WTC11 (cell line): ENCODE data around the gene ZIC1. TPM values are rescaled to one million over a fixed set of nuclear protein-coding genes. Genes with fewer than 3 reads are reported as not detected.

Source experiments
- ATAC-seq: fragments of 200-7000 bp; cut with Tn5 transposase; 2 replicates; pipeline ENCODE4 v1.10.0; 2021; ENCODE audit warnings: mild to moderate bottlenecking, moderate library complexity
- CTCF ChIA-PET: fragments of 300-600 bp; sonication (Branson Sonifier 250); formaldehyde crosslinking; loops from one replicate; lab custom pipeline; 2021; ENCODE audit warnings: antibody characterized with exemption; lab: Charles Lee
- POLR2A ChIA-PET: fragments of 350-600 bp; sonication (Branson Sonifier 250); formaldehyde crosslinking; loops from one replicate; lab custom pipeline; 2021; ENCODE audit warnings: antibody characterized with exemption; lab: Charles Lee
- DNase-seq: peaks from one replicate; pipeline ENCODE4 v3.0.0; 2021; ENCODE audit warnings: low spot score
- H3K27ac Mint-ChIP-seq: 2 replicates; pipeline ENCODE4 v1.8.0; 2021; ENCODE audit warnings: mixed read lengths
- H3K27me3 Mint-ChIP-seq: 2 replicates; pipeline ENCODE4 v1.8.0; 2021; ENCODE audit warnings: low read depth, mild to moderate bottlenecking, moderate library complexity, mixed read lengths
- H3K36me3 Mint-ChIP-seq: 2 replicates; pipeline ENCODE4 v1.8.0; 2021; ENCODE audit warnings: mixed read lengths
- H3K4me1 Mint-ChIP-seq: 2 replicates; pipeline ENCODE4 v1.8.0; 2022; ENCODE audit warnings: mixed read lengths
- H3K4me3 Mint-ChIP-seq: 2 replicates; pipeline ENCODE4 v1.8.0; 2021; ENCODE audit warnings: mild to moderate bottlenecking, moderate library complexity, mixed read lengths
- H3K9me3 Mint-ChIP-seq: 2 replicates; pipeline ENCODE4 v1.8.0; 2021; ENCODE audit warnings: mixed read lengths
- ATF1 ChIP-seq: sonication (generic); formaldehyde crosslinking; IDR thresholded peaks from 2 replicates; pipeline ENCODE4 v1.8.1; 2023; ENCODE audit warnings: mild to moderate bottlenecking, moderate library complexity, missing genetic modification reagents
- ATF2 ChIP-seq: sonication (generic); formaldehyde crosslinking; IDR thresholded peaks from 2 replicates; pipeline ENCODE4 v1.8.1; 2022; ENCODE audit warnings: low read depth, missing genetic modification reagents, borderline replicate concordance
- ATF3 ChIP-seq: sonication (generic); formaldehyde crosslinking; conservative IDR thresholded peaks from 2 replicates; pipeline ENCODE4 v1.8.1; 2022; ENCODE audit warnings: mild to moderate bottlenecking, missing genetic modification reagents
- CTCF ChIP-seq: fragments of 200-600 bp; IDR thresholded peaks from 2 replicates; pipeline ENCODE4 v1.8.0; 2022; ENCODE audit warnings: antibody characterized with exemption
- FOXP4 ChIP-seq: sonication (generic); formaldehyde crosslinking; IDR thresholded peaks from 2 replicates; pipeline ENCODE4 v1.8.0; 2022; ENCODE audit warnings: mild to moderate bottlenecking, missing genetic modification reagents
- GABPB1 ChIP-seq: sonication (generic); formaldehyde crosslinking; IDR thresholded peaks from 2 replicates; pipeline ENCODE4 v1.8.1; 2023; ENCODE audit warnings: mild to moderate bottlenecking, missing genetic modification reagents
- MYBL2 ChIP-seq: sonication (generic); formaldehyde crosslinking; IDR thresholded peaks from 2 replicates; pipeline ENCODE4 v1.8.1; 2023; ENCODE audit warnings: mild to moderate bottlenecking, moderate library complexity, missing genetic modification reagents
- NR1H2 ChIP-seq: sonication (generic); formaldehyde crosslinking; IDR thresholded peaks from 2 replicates; pipeline ENCODE4 v1.9.0; 2021; ENCODE audit warnings: mild to moderate bottlenecking, moderate library complexity, missing genetic modification reagents
- OVOL2 ChIP-seq: fragments of 250-450 bp; sonication (Bioruptor Pico); IDR thresholded peaks from 2 replicates; pipeline ENCODE4 v1.9.0; 2021; ENCODE audit warnings: mild to moderate bottlenecking, borderline replicate concordance
- SOX15 ChIP-seq: fragments of 250-450 bp; sonication (Bioruptor Pico); IDR thresholded peaks from 2 replicates; pipeline ENCODE4 v1.9.0; 2021; ENCODE audit warnings: mild to moderate bottlenecking
- ZBTB21 ChIP-seq: sonication (generic); formaldehyde crosslinking; IDR thresholded peaks from 2 replicates; pipeline ENCODE4 v1.8.1; 2023; ENCODE audit warnings: mild to moderate bottlenecking, missing genetic modification reagents, borderline replicate concordance
- ZNF138 ChIP-seq: sonication (generic); formaldehyde crosslinking; conservative IDR thresholded peaks from 2 replicates; pipeline ENCODE4 v1.8.1; 2022; ENCODE audit warnings: mild to moderate bottlenecking, moderate library complexity, missing genetic modification reagents
- ZNF423 ChIP-seq: fragments of 250-450 bp; sonication (Bioruptor Pico); IDR thresholded peaks from 2 replicates; pipeline ENCODE4 v2.1.2; 2022; ENCODE audit warnings: mild to moderate bottlenecking, moderate library complexity
- ZNF425 ChIP-seq: fragments of 250-450 bp; sonication (Bioruptor Pico); conservative IDR thresholded peaks from 2 replicates; pipeline ENCODE4 v1.9.0; 2021; ENCODE audit warnings: mild to moderate bottlenecking
- ZNF671 ChIP-seq: fragments of 250-450 bp; sonication (Bioruptor Pico); IDR thresholded peaks from 2 replicates; pipeline ENCODE4 v1.8.0; 2021; ENCODE audit warnings: mild to moderate bottlenecking
- total RNA-seq: library from RNA; stranded (reverse); gene quantifications from 3 replicates; pipeline ENCODE4 v1.2.3, GENCODE V29; 2021
- TF ChIP-seq, protein P1 (sequence below): sonication (generic); formaldehyde crosslinking; IDR thresholded peaks from 2 replicates; pipeline ENCODE4 v1.8.0; 2022; ENCODE audit warnings: missing genetic modification reagents
- TF ChIP-seq, protein P2 (sequence below): sonication (generic); formaldehyde crosslinking; IDR thresholded peaks from 2 replicates; pipeline ENCODE4 v1.8.1; 2023; ENCODE audit warnings: mild to moderate bottlenecking, missing genetic modification reagents, borderline replicate concordance

Gene ZIC1
- total RNA-seq, 1 experiment from 2014 or later: 59.7 TPM

DNA sequence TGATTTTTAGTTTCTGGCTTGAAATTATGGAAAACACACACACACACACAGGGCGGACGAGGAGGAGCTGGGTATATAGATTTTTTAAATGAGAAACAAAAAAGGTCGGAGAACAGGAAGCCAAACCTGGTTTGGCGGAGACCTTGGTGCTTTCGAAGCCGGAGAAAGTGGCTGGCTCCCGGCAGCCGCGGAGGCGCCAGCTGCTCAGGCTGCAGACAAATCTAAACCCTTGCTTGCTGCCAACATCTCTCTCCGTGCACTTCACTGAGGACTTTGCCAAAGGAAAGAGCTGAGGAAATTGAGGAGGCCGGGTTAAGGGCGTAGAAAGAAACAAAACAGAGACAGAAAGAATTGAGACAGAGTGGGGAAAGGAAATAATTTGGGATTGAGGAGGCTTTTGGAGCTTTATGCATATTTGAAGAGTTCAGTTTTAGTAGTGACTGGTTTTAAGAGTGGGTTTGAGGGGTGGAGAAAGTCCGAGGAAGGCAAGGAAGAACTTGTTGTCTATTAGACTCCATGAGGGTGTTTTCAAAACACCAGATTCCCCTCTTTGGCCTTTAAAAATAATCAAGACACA is 2.2 kb downstream of the ZIC1 start:
- DNase-seq (no peak), ATAC-seq (no peak)
- CTCF ChIA-PET: interaction anchor here (1.1 to 3.8 kb wide), 5 partner anchors 13 to 51 kb away, joined by 3 to 37 read pairs (median 15); no protein-coding TSS in a partner anchor
- Mint-ChIP-seq H3K36me3 (peaks cover 3% of the 10 kb centered on the region; the same call in 1 of the 2 replicates), H3K4me3 (peak overlapping the region; percentile 73), H3K9me3 (no peaks in the 10 kb centered on the region), H3K27ac (peak overlapping the region; percentile 15), H3K4me1 (peaks cover 76% of the 10 kb centered on the region), H3K27me3 (peaks cover 99% of the 10 kb centered on the region)
- POLR2A ChIA-PET: interaction anchor here (0.5 to 2.3 kb wide), 3 partner anchors 14 to 40 kb away, joined by 7 to 14 read pairs (median 8); no protein-coding TSS in a partner anchor
- TF ChIP-seq ZNF423 (no peak), ZNF138 (CRISPR knock-in tag) (no peak), NR1H2 (no peak), ZNF671 (CRISPR knock-in tag) (no peak), FOXP4 (CRISPR knock-in tag) (no peak), ATF1 (CRISPR knock-in tag) (no peak), ATF2 (no peak), MYBL2 (no peak), SOX15 (no peak), OVOL2 (no peak), GABPB1 (CRISPR knock-in tag) (no peak), ZNF425 (CRISPR knock-in tag) (no peak), ATF3 (CRISPR knock-in tag) (no peak), ZBTB21 (CRISPR knock-in tag) (no peak), CTCF (no peak)
- TF ChIP-seq, protein P1, sequence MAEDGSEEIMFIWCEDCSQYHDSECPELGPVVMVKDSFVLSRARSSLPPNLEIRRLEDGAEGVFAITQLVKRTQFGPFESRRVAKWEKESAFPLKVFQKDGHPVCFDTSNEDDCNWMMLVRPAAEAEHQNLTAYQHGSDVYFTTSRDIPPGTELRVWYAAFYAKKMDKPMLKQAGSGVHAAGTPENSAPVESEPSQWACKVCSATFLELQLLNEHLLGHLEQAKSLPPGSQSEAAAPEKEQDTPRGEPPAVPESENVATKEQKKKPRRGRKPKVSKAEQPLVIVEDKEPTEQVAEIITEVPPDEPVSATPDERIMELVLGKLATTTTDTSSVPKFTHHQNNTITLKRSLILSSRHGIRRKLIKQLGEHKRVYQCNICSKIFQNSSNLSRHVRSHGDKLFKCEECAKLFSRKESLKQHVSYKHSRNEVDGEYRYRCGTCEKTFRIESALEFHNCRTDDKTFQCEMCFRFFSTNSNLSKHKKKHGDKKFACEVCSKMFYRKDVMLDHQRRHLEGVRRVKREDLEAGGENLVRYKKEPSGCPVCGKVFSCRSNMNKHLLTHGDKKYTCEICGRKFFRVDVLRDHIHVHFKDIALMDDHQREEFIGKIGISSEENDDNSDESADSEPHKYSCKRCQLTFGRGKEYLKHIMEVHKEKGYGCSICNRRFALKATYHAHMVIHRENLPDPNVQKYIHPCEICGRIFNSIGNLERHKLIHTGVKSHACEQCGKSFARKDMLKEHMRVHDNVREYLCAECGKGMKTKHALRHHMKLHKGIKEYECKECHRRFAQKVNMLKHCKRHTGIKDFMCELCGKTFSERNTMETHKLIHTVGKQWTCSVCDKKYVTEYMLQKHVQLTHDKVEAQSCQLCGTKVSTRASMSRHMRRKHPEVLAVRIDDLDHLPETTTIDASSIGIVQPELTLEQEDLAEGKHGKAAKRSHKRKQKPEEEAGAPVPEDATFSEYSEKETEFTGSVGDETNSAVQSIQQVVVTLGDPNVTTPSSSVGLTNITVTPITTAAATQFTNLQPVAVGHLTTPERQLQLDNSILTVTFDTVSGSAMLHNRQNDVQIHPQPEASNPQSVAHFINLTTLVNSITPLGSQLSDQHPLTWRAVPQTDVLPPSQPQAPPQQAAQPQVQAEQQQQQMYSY (CRISPR knock-in tag): no peak
- TF ChIP-seq, protein P2, sequence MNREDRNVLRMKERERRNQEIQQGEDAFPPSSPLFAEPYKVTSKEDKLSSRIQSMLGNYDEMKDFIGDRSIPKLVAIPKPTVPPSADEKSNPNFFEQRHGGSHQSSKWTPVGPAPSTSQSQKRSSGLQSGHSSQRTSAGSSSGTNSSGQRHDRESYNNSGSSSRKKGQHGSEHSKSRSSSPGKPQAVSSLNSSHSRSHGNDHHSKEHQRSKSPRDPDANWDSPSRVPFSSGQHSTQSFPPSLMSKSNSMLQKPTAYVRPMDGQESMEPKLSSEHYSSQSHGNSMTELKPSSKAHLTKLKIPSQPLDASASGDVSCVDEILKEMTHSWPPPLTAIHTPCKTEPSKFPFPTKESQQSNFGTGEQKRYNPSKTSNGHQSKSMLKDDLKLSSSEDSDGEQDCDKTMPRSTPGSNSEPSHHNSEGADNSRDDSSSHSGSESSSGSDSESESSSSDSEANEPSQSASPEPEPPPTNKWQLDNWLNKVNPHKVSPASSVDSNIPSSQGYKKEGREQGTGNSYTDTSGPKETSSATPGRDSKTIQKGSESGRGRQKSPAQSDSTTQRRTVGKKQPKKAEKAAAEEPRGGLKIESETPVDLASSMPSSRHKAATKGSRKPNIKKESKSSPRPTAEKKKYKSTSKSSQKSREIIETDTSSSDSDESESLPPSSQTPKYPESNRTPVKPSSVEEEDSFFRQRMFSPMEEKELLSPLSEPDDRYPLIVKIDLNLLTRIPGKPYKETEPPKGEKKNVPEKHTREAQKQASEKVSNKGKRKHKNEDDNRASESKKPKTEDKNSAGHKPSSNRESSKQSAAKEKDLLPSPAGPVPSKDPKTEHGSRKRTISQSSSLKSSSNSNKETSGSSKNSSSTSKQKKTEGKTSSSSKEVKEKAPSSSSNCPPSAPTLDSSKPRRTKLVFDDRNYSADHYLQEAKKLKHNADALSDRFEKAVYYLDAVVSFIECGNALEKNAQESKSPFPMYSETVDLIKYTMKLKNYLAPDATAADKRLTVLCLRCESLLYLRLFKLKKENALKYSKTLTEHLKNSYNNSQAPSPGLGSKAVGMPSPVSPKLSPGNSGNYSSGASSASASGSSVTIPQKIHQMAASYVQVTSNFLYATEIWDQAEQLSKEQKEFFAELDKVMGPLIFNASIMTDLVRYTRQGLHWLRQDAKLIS (CRISPR knock-in tag): no peak
